ENCODE results near the gene C1orf21.
A peak's percentile ranks its signal among the peaks of the same experiment; 100 is the strongest.

Gene C1orf21

GRCh38 chr1:184520336-184520735 is 133.5 kb downstream of the C1orf21 start:
- DNase-seq, result no peak

- DNase-seq, result no peak
These were observed 137.4 kb downstream of the C1orf21 start for GRCh38 chr1:184524248-184524647.

- DNase-seq, result no peak
These were observed 140.6 kb downstream of the C1orf21 start for GRCh38 chr1:184527402-184527801.

GRCh38 chr1:184530226-184530625 is 143.4 kb downstream of the C1orf21 start:
- no peak for DNase-seq

- DNase-seq, result no peak
These were observed 144.5 kb downstream of the C1orf21 start for GRCh38 chr1:184531296-184531695.

- no peak for DNase-seq
These were observed 145.4 kb downstream of the C1orf21 start for GRCh38 chr1:184532199-184532598.

- DNase-seq, result peak; percentile 24
These were observed 146.2 kb downstream of the C1orf21 start for GRCh38 chr1:184533049-184533448.

GRCh38 chr1:184533915-184534314 is 147.1 kb downstream of the C1orf21 start:
- no peak for DNase-seq

- no peak for DNase-seq
These were observed 147.9 kb downstream of the C1orf21 start for GRCh38 chr1:184534690-184535089.

GRCh38 chr1:184535191-184535970 is 148.6 kb downstream of the C1orf21 start:
- DNase-seq, result no peak

GRCh38 chr1:184536246-184536985 is 149.6 kb downstream of the C1orf21 start:
- no peak for DNase-seq

- no peak for DNase-seq
These were observed 152.8 kb downstream of the C1orf21 start for GRCh38 chr1:184539580-184539979.

GRCh38 chr1:184541537-184542152 is 154.8 kb downstream of the C1orf21 start:
- DNase-seq, result no peak

GRCh38 chr1:184542291-184542690 is 155.5 kb downstream of the C1orf21 start:
- no peak for DNase-seq

- DNase-seq, result no peak
These were observed 158.8 kb downstream of the C1orf21 start for GRCh38 chr1:184545601-184546000.

GRCh38 chr1:184552446-184552845 is 165.6 kb downstream of the C1orf21 start:
- DNase-seq, result no peak

GRCh38 chr1:184553845-184554244 is 167.0 kb downstream of the C1orf21 start:
- no peak for DNase-seq

GRCh38 chr1:184555665-184556641 is 169.1 kb downstream of the C1orf21 start:
- no peak for DNase-seq

- no peak for DNase-seq
These were observed 169.8 kb downstream of the C1orf21 start for GRCh38 chr1:184556665-184557064.

- DNase-seq, result no peak
These were observed 170.9 kb downstream of the C1orf21 start for GRCh38 chr1:184557423-184558347.

- no peak for DNase-seq
These were observed 171.9 kb downstream of the C1orf21 start for GRCh38 chr1:184558691-184559090.

All from CD4-positive, alpha-beta T cell treated with Interferon gamma for 1 hour (primary cell).